Head of caudate nucleus (tissue), 42 donors: ENCODE results near the gene UBASH3B.

Experiments used
- DNase-seq, 42 donors: peaks; one replicate each; pipeline versions ENCODE4 v3.0.0 to v3.0.0-alpha.2; 2020 to 2021; ENCODE audit warnings: mixed read lengths in 7 of 42
- intact Hi-C: fragments of 100-400 bp; cut with DNase I; formaldehyde crosslinking; loops from one replicate; pipeline ENCODE4 v1.15.0; 2022

UBASH3B gene

GRCh38 chr11:122645847-122646246 lies 9.7 kb upstream of the UBASH3B start:
- no peak for DNase-seq
- intact Hi-C loops: no loop called here

GRCh38 chr11:122646549-122647340 lies 8.8 kb upstream of the UBASH3B start:
- intact Hi-C loops: no loop called here
- DNase-seq: peak in 24 of 42 donors; percentile 9 to 70 (median 30)

GRCh38 chr11:122647736-122648275 lies 7.7 kb upstream of the UBASH3B start:
- intact Hi-C loops: no loop called here
- DNase-seq: no peak

- no peak for DNase-seq
- intact Hi-C loops: no loop called here
These were observed 6.4 kb upstream of the UBASH3B start for GRCh38 chr11:122649116-122649515.

GRCh38 chr11:122650619-122651018 lies 4.9 kb upstream of the UBASH3B start:
- intact Hi-C loops: no loop called here
- DNase-seq: no peak

GRCh38 chr11:122652495-122652894 lies 3.0 kb upstream of the UBASH3B start:
- intact Hi-C loops: no loop called here
- DNase-seq: no peak

- intact Hi-C loops: no loop called here
- DNase-seq: no peak
These were observed 1.5 kb upstream of the UBASH3B start for GRCh38 chr11:122653916-122654585.

GRCh38 chr11:122656073-122656630 lies 630 bp downstream of the UBASH3B start:
- DNase-seq: peak in 36 of 42 donors; percentile 22 to 79 (median 53)
- intact Hi-C loops: no loop called here

GRCh38 chr11:122656631-122657101 lies 1.1 kb downstream of the UBASH3B start:
- intact Hi-C loops: no loop called here
- DNase-seq: peak in 36 of 42 donors; percentile 13 to 81 (median 60)

GRCh38 chr11:122659676-122660554 lies 4.4 kb downstream of the UBASH3B start:
- intact Hi-C loops: no loop called here

GRCh38 chr11:122661182-122661945 lies 5.8 kb downstream of the UBASH3B start:
- DNase-seq: no peak

More at GRCh38 chr11:122659676-122660554, 4.4 kb downstream of the UBASH3B start:
- DNase-seq: no peak

GRCh38 chr11:122663056-122663740 lies 7.7 kb downstream of the UBASH3B start:
- DNase-seq: no peak
- intact Hi-C loops: no loop called here

More at GRCh38 chr11:122661182-122661945, 5.8 kb downstream of the UBASH3B start:
- intact Hi-C loops: no loop called here

GRCh38 chr11:122663764-122664163 lies 8.2 kb downstream of the UBASH3B start:
- no peak for DNase-seq
- intact Hi-C loops: no loop called here

- no peak for DNase-seq
- intact Hi-C loops: no loop called here
These were observed 8.7 kb downstream of the UBASH3B start for GRCh38 chr11:122664188-122664587.

- intact Hi-C loops: no loop called here
- DNase-seq: no peak
These were observed 10.3 kb downstream of the UBASH3B start for GRCh38 chr11:122665861-122666260.

- no peak for DNase-seq
- intact Hi-C loops: no loop called here
These were observed 11.2 kb downstream of the UBASH3B start for GRCh38 chr11:122666743-122667142.

GRCh38 chr11:122668562-122669090 lies 13.1 kb downstream of the UBASH3B start:
- intact Hi-C loops: no loop called here
- DNase-seq: no peak
